ENCODE data around the gene TPR. TPM values are rescaled to one million over a fixed set of nuclear protein-coding genes. Genes with fewer than 3 reads are reported as not detected.

TPR gene
- polyA plus RNA-seq: 10 to 100 TPM; 15.9 to 22.8 TPM

DNA sequence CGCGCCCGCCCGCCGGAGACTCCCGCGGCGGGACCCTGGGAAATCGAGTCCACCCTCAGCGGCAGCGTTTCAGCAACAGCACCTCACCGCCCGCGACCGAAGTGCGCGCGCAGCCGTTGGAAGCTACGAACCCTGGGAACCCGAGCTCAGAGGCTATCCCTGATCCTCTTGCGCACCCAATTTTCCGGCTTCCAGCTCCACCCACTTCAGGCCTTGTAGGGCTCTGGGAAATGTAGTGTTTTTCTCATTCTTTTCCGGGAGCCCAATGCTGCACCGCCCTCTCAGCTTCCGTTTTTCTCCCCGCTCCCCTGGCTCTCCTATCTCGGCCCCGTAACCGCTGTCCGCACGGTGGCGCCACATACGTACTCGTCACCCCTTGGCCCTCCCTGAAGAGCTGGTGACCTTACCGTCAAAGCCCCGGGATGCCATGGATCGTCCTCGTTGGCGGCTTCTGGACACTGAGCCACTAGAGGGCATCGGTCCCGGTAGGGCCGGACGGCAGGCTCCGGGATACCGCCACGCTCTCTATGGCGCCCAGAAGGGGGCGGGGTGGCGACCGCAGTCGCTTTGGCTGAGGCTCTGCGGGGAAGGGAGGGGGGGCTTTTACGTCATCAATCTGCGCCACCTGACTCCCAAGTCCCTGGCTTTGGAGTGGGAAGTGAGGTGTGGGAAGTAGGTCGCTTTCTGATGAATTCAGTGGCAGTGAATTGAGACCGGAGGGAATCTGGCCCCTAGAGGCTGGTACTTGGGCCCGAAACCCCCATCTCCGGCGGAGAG, at the start of gene TPR, which contains the start of gene ODR4:
TPR (minus strand) TSS at position 102 of the 777 bp plus-strand sequence. CDS start 225 bp downstream, outside the sequence.
ODR4 (plus strand) TSS at position 687 of the 777 bp plus-strand sequence. CDS start 3,948 bp downstream, outside the sequence.
- no peaks in the 10 kb centered on the region for H3K36me3 ChIP-seq (ENCODE audit: control insufficient read depth in 2 of 2, insufficient read depth in 2 of 2, low read length in 1 of 2)
- peak within 1 kb of the TSS; percentile 96 to 98 for H3K4me3 ChIP-seq (ENCODE audit: low read depth in 1 of 2, low read length in 2 of 2)
- 0 to 1% methylated on average over 60 of the region's 60 CpGs for WGBS, 2 donors
- no peaks in the 10 kb centered on the region for H3K27me3 ChIP-seq (ENCODE audit: control insufficient read depth in 1 of 2, insufficient read depth in 2 of 2, low read length in 2 of 2)
- no peaks in the 10 kb centered on the region for H3K9me3 ChIP-seq (ENCODE audit: control insufficient read depth in 2 of 2, insufficient read depth in 1 of 2, low read depth in 1 of 2, low read length in 1 of 2)
- peak within 1 kb of the TSS; percentile 100 for H3K27ac ChIP-seq (ENCODE audit: low read depth in 2 of 2, low read length in 1 of 2)
- peaks cover 0 to 2% of the 10 kb centered on the region in 2 donors for H3K4me1 ChIP-seq (ENCODE audit: control insufficient read depth in 2 of 2, insufficient read depth in 2 of 2, low read length in 1 of 2)

DNA sequence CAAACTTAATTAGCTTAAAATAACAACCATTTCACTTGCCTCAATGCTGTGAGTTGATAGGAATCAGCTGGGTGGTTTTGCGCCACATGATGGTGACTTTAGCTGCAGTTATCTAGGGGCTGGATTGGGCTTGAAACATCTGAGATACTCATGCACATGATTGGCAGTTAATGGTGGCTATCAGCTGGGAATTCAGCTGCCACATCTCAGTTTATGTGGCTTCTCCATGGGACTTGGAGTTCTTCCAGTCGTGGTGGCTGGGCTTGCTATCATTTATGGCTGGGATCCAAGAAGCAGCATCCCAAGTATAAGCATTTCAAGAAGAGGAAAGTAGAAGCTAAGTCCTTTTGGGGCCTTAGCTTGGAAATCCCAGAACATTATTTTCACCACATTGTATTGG, 49.5 kb upstream of the TPR start:
- 62 to 70% methylated on average over 2 of the region's 2 CpGs for WGBS, 2 donors
- H3K4me1 ChIP-seq (ENCODE audit: control insufficient read depth in 2 of 2, insufficient read depth in 2 of 2, low read length in 1 of 2): no peaks in the 10 kb centered on the region
- no peaks in the 10 kb centered on the region for H3K27me3 ChIP-seq (ENCODE audit: control insufficient read depth in 1 of 2, insufficient read depth in 2 of 2, low read length in 2 of 2)
- H3K27ac ChIP-seq (ENCODE audit: low read depth in 2 of 2, low read length in 1 of 2): no peak overlapping the region
- H3K4me3 ChIP-seq (ENCODE audit: low read depth in 1 of 2, low read length in 2 of 2): no peak overlapping the region
- H3K36me3 ChIP-seq (ENCODE audit: control insufficient read depth in 2 of 2, insufficient read depth in 2 of 2, low read length in 1 of 2): no peaks in the 10 kb centered on the region
- H3K9me3 ChIP-seq (ENCODE audit: control insufficient read depth in 2 of 2, insufficient read depth in 1 of 2, low read depth in 1 of 2, low read length in 1 of 2): no peaks in the 10 kb centered on the region

DNA sequence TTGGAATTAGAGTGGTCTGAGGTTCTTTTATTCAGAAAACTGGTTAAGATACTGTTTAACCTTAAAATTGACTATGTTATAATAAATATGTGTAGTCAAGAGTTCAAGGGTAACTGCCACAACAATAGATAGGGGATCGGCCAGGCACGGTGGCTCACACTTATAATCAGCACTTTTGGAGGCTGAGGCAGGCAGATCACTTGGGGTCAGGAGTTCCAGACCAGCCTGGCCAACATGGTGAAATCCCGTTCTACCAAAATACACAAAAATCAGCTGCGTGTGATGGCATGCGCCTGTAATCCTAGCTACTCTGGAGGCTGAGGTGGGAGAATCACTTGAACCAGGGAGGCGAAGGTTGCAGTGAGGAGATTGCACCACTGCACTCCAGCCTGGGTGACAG, 46.4 kb upstream of the TPR start:
- Histone ChIP-seq H3K27ac (ENCODE audit: low read depth in 2 of 2, low read length in 1 of 2) (no peak overlapping the region), H3K4me1 (ENCODE audit: control insufficient read depth in 2 of 2, insufficient read depth in 2 of 2, low read length in 1 of 2) (no peaks in the 10 kb centered on the region), H3K4me3 (ENCODE audit: low read depth in 1 of 2, low read length in 2 of 2) (no peak overlapping the region), H3K27me3 (ENCODE audit: control insufficient read depth in 1 of 2, insufficient read depth in 2 of 2, low read length in 2 of 2) (no peaks in the 10 kb centered on the region), H3K9me3 (ENCODE audit: control insufficient read depth in 2 of 2, insufficient read depth in 1 of 2, low read depth in 1 of 2, low read length in 1 of 2) (no peaks in the 10 kb centered on the region), H3K36me3 (ENCODE audit: control insufficient read depth in 2 of 2, insufficient read depth in 2 of 2, low read length in 1 of 2) (no peaks in the 10 kb centered on the region)
- 86 to 92% methylated on average over 6 of the region's 6 CpGs for WGBS, 2 donors

DNA sequence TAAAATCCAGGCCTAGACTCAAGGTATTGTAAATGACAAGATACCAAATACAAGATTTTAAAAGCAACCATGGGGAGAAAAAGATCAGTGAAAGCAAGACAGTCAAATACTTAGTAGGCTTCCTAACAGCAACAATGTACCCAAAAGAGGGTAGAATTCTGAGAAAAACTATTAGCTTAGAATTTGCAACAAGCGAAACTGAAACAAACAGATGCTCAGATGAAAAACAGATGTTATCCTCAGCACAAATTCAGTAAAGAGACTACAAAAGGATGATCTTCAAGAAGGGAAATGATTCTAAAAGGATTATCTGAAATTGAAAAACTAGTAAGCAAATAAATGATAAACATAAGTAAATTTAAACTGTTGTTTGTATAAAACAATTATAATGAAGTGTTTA, 45.9 kb upstream of the TPR start:
- Histone ChIP-seq H3K9me3 (ENCODE audit: control insufficient read depth in 2 of 2, insufficient read depth in 1 of 2, low read depth in 1 of 2, low read length in 1 of 2) (no peaks in the 10 kb centered on the region), H3K4me1 (ENCODE audit: control insufficient read depth in 2 of 2, insufficient read depth in 2 of 2, low read length in 1 of 2) (no peaks in the 10 kb centered on the region), H3K27me3 (ENCODE audit: control insufficient read depth in 1 of 2, insufficient read depth in 2 of 2, low read length in 2 of 2) (no peaks in the 10 kb centered on the region), H3K36me3 (ENCODE audit: control insufficient read depth in 2 of 2, insufficient read depth in 2 of 2, low read length in 1 of 2) (no peaks in the 10 kb centered on the region), H3K4me3 (ENCODE audit: low read depth in 1 of 2, low read length in 2 of 2) (no peak overlapping the region), H3K27ac (ENCODE audit: low read depth in 2 of 2, low read length in 1 of 2) (no peak overlapping the region)
- WGBS, 2 donors: 72 to 75% methylated on average over 1 of the region's 1 CpG

DNA sequence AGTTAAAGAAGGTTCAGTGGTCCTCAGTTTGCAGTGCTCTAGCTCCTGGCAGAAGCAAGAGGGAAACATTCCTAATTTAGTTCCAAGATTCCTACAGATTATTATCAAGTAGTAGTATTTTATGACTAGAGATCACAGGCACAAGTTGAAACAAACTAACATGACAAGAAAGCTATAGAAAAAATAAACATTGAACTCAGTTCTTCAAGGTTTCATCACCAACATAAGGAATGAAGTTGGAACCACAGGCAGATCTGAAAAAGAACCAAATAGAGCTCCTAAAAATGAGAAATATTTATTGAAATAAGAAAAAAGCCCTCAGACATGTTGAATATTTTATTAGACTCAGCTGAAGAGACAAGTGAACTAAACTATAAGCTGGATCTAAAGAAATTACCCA, 45.3 kb upstream of the TPR start:
- Histone ChIP-seq H3K9me3 (ENCODE audit: control insufficient read depth in 2 of 2, insufficient read depth in 1 of 2, low read depth in 1 of 2, low read length in 1 of 2) (no peaks in the 10 kb centered on the region), H3K36me3 (ENCODE audit: control insufficient read depth in 2 of 2, insufficient read depth in 2 of 2, low read length in 1 of 2) (no peaks in the 10 kb centered on the region), H3K4me1 (ENCODE audit: control insufficient read depth in 2 of 2, insufficient read depth in 2 of 2, low read length in 1 of 2) (no peaks in the 10 kb centered on the region), H3K4me3 (ENCODE audit: low read depth in 1 of 2, low read length in 2 of 2) (no peak overlapping the region), H3K27ac (ENCODE audit: low read depth in 2 of 2, low read length in 1 of 2) (no peak overlapping the region), H3K27me3 (ENCODE audit: control insufficient read depth in 1 of 2, insufficient read depth in 2 of 2, low read length in 2 of 2) (no peaks in the 10 kb centered on the region)

DNA sequence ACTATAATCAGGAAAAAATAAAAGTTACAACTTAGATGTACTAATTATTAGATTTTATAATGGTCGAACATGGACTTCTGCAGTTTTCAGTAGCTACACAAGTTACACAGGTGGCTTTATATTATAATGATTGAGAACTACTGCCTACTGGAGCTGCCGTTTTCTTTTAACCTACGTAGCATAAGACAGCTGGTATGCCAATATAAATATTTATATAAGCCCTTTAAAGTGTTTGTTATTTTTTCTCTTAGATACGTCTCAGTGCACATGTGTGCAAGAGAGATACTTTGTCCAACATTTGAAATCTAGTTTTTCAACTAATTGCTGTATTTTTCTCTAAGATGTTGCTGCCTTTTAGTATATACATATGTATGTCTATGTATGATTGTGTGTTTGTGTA, 43.5 kb upstream of the TPR start:
- no peaks in the 10 kb centered on the region for H3K27me3 ChIP-seq (ENCODE audit: control insufficient read depth in 1 of 2, insufficient read depth in 2 of 2, low read length in 2 of 2)
- H3K27ac ChIP-seq (ENCODE audit: low read depth in 2 of 2, low read length in 1 of 2): no peak overlapping the region
- H3K36me3 ChIP-seq (ENCODE audit: control insufficient read depth in 2 of 2, insufficient read depth in 2 of 2, low read length in 1 of 2): no peaks in the 10 kb centered on the region
- H3K4me3 ChIP-seq (ENCODE audit: low read depth in 1 of 2, low read length in 2 of 2): no peak overlapping the region
- 67 to 74% methylated on average over 4 of the region's 4 CpGs for WGBS, 2 donors
- H3K4me1 ChIP-seq (ENCODE audit: control insufficient read depth in 2 of 2, insufficient read depth in 2 of 2, low read length in 1 of 2): no peaks in the 10 kb centered on the region
- H3K9me3 ChIP-seq (ENCODE audit: control insufficient read depth in 2 of 2, insufficient read depth in 1 of 2, low read depth in 1 of 2, low read length in 1 of 2): no peaks in the 10 kb centered on the region

DNA sequence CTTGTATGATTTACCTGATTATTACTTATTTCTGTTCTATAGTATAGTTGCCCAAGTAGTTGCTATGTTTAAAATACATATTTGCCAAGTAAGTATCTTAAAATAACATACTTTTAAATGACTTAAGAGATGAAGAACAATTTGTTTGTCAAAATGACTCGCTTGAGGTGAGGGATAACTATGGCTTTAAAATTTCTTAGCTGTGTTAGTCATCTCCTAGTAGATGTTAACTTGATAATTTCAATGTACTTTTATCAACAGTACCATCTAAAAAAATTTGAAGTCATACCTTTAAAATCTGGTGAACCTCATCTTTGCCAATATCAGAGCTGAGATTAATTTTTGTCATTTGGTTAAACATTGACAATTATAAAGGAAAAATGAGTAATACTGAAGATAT, 38.3 kb upstream of the TPR start:
- WGBS, 2 donors: 93 to 100% methylated on average over 1 of the region's 1 CpG
- Histone ChIP-seq H3K27ac (ENCODE audit: low read depth in 2 of 2, low read length in 1 of 2) (no peak overlapping the region), H3K36me3 (ENCODE audit: control insufficient read depth in 2 of 2, insufficient read depth in 2 of 2, low read length in 1 of 2) (no peaks in the 10 kb centered on the region), H3K27me3 (ENCODE audit: control insufficient read depth in 1 of 2, insufficient read depth in 2 of 2, low read length in 2 of 2) (no peaks in the 10 kb centered on the region), H3K4me1 (ENCODE audit: control insufficient read depth in 2 of 2, insufficient read depth in 2 of 2, low read length in 1 of 2) (no peaks in the 10 kb centered on the region), H3K9me3 (ENCODE audit: control insufficient read depth in 2 of 2, insufficient read depth in 1 of 2, low read depth in 1 of 2, low read length in 1 of 2) (no peaks in the 10 kb centered on the region), H3K4me3 (ENCODE audit: low read depth in 1 of 2, low read length in 2 of 2) (no peak overlapping the region)

DNA sequence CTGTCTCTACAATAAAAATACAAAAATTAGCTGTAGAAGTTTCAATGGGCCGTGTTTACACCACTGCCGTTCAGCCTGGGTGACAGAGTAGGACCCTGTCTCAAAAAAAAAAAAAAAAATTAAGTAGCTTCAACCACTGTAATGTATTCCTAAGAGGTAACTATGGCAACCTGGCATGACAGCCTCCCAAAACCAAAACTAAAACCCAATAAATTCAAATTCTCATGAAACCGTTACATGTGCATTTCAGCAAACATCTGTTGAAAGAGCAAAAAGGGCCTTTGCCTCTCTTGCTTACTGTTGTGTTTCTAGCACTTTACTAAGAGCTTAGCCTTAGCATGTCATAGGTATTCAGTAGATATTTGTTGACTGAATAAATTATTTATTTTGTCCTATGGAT, 34.0 kb upstream of the TPR start:
- H3K36me3 ChIP-seq (ENCODE audit: control insufficient read depth in 2 of 2, insufficient read depth in 2 of 2, low read length in 1 of 2): no peaks in the 10 kb centered on the region
- H3K4me3 ChIP-seq (ENCODE audit: low read depth in 1 of 2, low read length in 2 of 2): no peak overlapping the region
- no peaks in the 10 kb centered on the region for H3K27me3 ChIP-seq (ENCODE audit: control insufficient read depth in 1 of 2, insufficient read depth in 2 of 2, low read length in 2 of 2)
- H3K27ac ChIP-seq (ENCODE audit: low read depth in 2 of 2, low read length in 1 of 2): no peak overlapping the region
- no peaks in the 10 kb centered on the region for H3K9me3 ChIP-seq (ENCODE audit: control insufficient read depth in 2 of 2, insufficient read depth in 1 of 2, low read depth in 1 of 2, low read length in 1 of 2)
- H3K4me1 ChIP-seq (ENCODE audit: control insufficient read depth in 2 of 2, insufficient read depth in 2 of 2, low read length in 1 of 2): no peaks in the 10 kb centered on the region
- 79 to 93% methylated on average over 3 of the region's 3 CpGs for WGBS, 2 donors

DNA sequence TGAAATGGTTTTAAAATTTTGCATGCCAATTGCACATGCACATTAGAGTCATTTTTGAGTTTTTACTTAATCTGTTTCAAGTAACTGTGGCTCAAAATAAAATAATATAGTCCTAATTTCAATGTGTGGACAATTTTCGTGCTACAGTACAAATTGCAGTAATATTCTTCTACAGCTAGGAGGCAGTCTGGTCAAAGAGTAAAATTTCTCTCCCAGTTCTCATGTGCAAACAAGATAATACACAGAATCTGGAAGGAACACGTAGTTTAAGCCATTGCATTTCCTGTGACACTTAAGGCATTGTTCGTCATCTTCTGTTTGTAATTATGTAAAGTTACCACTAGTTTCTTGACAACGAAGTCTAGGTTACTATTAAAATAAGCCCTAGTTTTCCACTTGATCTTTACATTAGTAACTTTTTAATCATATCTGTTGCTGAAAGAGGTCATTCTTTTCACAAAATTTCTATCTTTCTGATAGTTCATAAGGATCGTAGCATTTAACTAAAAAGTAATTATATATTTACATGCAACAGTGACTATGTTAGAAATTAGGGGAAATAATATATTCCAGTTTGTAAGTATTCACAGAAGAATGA, 29.5 kb upstream of the TPR start:
- no peaks in the 10 kb centered on the region for H3K9me3 ChIP-seq (ENCODE audit: control insufficient read depth in 2 of 2, insufficient read depth in 1 of 2, low read depth in 1 of 2, low read length in 1 of 2)
- H3K4me1 ChIP-seq (ENCODE audit: control insufficient read depth in 2 of 2, insufficient read depth in 2 of 2, low read length in 1 of 2): no peaks in the 10 kb centered on the region
- no peaks in the 10 kb centered on the region for H3K27me3 ChIP-seq (ENCODE audit: control insufficient read depth in 1 of 2, insufficient read depth in 2 of 2, low read length in 2 of 2)
- H3K36me3 ChIP-seq (ENCODE audit: control insufficient read depth in 2 of 2, insufficient read depth in 2 of 2, low read length in 1 of 2): no peaks in the 10 kb centered on the region
- H3K27ac ChIP-seq (ENCODE audit: low read depth in 2 of 2, low read length in 1 of 2): no peak overlapping the region
- 41 to 43% methylated on average over 5 of the region's 5 CpGs for whole genome bisulfite sequencing, 2 donors
- H3K4me3 ChIP-seq (ENCODE audit: low read depth in 1 of 2, low read length in 2 of 2): no peak overlapping the region

DNA sequence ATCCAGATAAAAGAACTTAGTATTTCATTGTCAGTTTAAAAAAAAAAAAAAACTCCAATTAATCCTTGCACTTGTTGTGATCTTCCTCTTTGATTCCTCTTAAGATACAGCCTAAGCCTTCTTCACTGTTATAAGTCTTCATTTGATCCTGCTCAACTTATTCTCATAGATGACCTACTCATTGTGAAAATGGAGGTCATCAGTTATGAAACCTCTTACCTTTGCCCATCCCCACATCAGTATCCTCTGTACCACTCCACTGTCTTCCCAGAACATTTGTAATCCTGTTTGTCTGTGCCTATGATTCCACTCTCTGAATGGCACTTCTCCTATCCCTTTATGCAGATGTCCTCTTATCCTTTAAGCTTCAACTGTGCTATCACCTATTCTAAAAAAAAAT, 28.6 kb upstream of the TPR start:
- H3K4me1 ChIP-seq (ENCODE audit: control insufficient read depth in 2 of 2, insufficient read depth in 2 of 2, low read length in 1 of 2): no peaks in the 10 kb centered on the region
- H3K9me3 ChIP-seq (ENCODE audit: control insufficient read depth in 2 of 2, insufficient read depth in 1 of 2, low read depth in 1 of 2, low read length in 1 of 2): no peaks in the 10 kb centered on the region
- H3K27ac ChIP-seq (ENCODE audit: low read depth in 2 of 2, low read length in 1 of 2): no peak overlapping the region
- no peak overlapping the region for H3K4me3 ChIP-seq (ENCODE audit: low read depth in 1 of 2, low read length in 2 of 2)
- no peaks in the 10 kb centered on the region for H3K36me3 ChIP-seq (ENCODE audit: control insufficient read depth in 2 of 2, insufficient read depth in 2 of 2, low read length in 1 of 2)
- no peaks in the 10 kb centered on the region for H3K27me3 ChIP-seq (ENCODE audit: control insufficient read depth in 1 of 2, insufficient read depth in 2 of 2, low read length in 2 of 2)

Measured in esophagus (tissue), 2 donors.